Measurements from ENCODE around the gene NCAPD2.
"Not testable (repeated sequence)": the region's sequence is repeated elsewhere in the genome, so short reads cannot be mapped to it uniquely, and the experiment has no call there.

Gene NCAPD2

GRCh38 chr12:6548966-6549683 is 55.2 kb downstream of the NCAPD2 start:
- DNase-seq (ENCODE audit: low read depth): no peak

- DNase-seq (ENCODE audit: low read depth): no peak
Observed at GRCh38 chr12:6549684-6550151, 55.8 kb downstream of the NCAPD2 start.

GRCh38 chr12:6550294-6551062 is 56.6 kb downstream of the NCAPD2 start:
- no peak for DNase-seq (ENCODE audit: low read depth)

GRCh38 chr12:6551063-6551461 is 57.2 kb downstream of the NCAPD2 start:
- no peak for DNase-seq (ENCODE audit: low read depth)

- no peak for DNase-seq (ENCODE audit: low read depth)
Observed at GRCh38 chr12:6551496-6552139, 57.7 kb downstream of the NCAPD2 start.

- DNase-seq (ENCODE audit: low read depth): no peak
Observed at GRCh38 chr12:6552140-6552551, 58.2 kb downstream of the NCAPD2 start.

GRCh38 chr12:6553051-6553868 is 59.4 kb downstream of the NCAPD2 start:
- DNase-seq (ENCODE audit: low read depth): no peak

- DNase-seq (ENCODE audit: low read depth): peak; percentile 53
Observed at GRCh38 chr12:6554168-6555017, 60.5 kb downstream of the NCAPD2 start.

- DNase-seq (ENCODE audit: low read depth): no peak
Observed at GRCh38 chr12:6555018-6555691, 61.3 kb downstream of the NCAPD2 start.

- DNase-seq (ENCODE audit: low read depth): not testable (repeated sequence)
Observed at GRCh38 chr12:6556496-6556817, 62.6 kb downstream of the NCAPD2 start.

GRCh38 chr12:6556857-6557256 is 63.0 kb downstream of the NCAPD2 start:
- DNase-seq (ENCODE audit: low read depth): no peak

GRCh38 chr12:6558014-6558760 is 64.3 kb downstream of the NCAPD2 start:
- not testable (repeated sequence) for DNase-seq (ENCODE audit: low read depth)

GRCh38 chr12:6559500-6559899 is 65.6 kb downstream of the NCAPD2 start:
- DNase-seq (ENCODE audit: low read depth): no peak

- no peak for DNase-seq (ENCODE audit: low read depth)
Observed at GRCh38 chr12:6560501-6561205, 66.8 kb downstream of the NCAPD2 start.

- no peak for DNase-seq (ENCODE audit: low read depth)
Observed at GRCh38 chr12:6562881-6563280, 69.0 kb downstream of the NCAPD2 start.

GRCh38 chr12:6563448-6564050 is 69.6 kb downstream of the NCAPD2 start:
- DNase-seq (ENCODE audit: low read depth): peak; percentile 49

- DNase-seq (ENCODE audit: low read depth): no peak
Observed at GRCh38 chr12:6567112-6567670, 73.3 kb downstream of the NCAPD2 start.

- DNase-seq (ENCODE audit: low read depth): no peak
Observed at GRCh38 chr12:6569312-6569711, 75.4 kb downstream of the NCAPD2 start.
